ENCODE results near the gene OR1F1. TPM values are rescaled to one million over a fixed set of nuclear protein-coding genes. Genes with fewer than 3 reads are reported as not detected.

Gene OR1F1
- total RNA-seq, 4 donors from 2014 or later, result not detected

DNA sequence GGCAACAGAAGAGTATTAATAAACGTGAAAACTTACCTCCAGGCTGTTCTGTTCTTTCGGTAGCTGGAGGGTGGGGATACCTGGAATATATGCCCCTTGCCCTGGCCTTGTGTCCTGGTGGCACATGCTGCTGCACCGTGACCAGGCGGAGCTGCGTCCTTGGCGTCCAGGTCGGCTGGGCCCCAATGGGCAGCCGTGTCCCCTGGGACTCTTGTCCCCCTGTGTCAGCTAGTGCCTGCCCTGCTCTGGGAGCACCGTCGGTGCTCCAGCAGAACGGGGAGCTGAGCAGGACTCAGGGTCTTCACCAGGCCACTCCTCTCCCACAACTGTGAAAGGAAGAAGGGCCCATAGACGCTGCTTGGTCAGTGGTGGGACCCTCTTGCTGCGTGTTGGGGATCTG lies 45.2 kb upstream of the OR1F1 start:
- TF ChIP-seq, protein P1, sequence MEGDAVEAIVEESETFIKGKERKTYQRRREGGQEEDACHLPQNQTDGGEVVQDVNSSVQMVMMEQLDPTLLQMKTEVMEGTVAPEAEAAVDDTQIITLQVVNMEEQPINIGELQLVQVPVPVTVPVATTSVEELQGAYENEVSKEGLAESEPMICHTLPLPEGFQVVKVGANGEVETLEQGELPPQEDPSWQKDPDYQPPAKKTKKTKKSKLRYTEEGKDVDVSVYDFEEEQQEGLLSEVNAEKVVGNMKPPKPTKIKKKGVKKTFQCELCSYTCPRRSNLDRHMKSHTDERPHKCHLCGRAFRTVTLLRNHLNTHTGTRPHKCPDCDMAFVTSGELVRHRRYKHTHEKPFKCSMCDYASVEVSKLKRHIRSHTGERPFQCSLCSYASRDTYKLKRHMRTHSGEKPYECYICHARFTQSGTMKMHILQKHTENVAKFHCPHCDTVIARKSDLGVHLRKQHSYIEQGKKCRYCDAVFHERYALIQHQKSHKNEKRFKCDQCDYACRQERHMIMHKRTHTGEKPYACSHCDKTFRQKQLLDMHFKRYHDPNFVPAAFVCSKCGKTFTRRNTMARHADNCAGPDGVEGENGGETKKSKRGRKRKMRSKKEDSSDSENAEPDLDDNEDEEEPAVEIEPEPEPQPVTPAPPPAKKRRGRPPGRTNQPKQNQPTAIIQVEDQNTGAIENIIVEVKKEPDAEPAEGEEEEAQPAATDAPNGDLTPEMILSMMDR (IDR thresholded peaks at IDR 0.05; ENCODE audit: low read depth), result no peak

DNA sequence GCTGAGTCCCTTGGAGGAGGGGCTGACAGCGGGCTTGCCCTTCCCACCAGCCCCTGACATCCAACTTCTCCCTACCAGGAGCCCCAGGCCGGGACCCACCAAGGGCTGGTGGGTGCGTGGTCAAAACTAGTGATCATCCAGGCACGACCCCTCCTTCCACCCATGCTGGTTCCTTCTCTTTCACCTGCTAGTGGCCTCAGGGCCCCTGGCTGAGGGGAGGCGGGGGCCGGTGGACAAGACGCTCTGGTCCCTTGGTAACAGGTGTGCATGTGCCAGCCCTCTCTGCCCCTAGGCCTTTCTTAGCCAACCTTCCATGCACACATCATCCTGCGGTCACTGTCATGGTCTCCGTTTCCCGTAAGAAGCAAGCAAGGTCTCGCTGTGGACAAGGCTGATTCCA lies 44.8 kb upstream of the OR1F1 start:
- TF ChIP-seq, protein P1 (IDR thresholded peaks at IDR 0.05; ENCODE audit: low read depth), result no peak

DNA sequence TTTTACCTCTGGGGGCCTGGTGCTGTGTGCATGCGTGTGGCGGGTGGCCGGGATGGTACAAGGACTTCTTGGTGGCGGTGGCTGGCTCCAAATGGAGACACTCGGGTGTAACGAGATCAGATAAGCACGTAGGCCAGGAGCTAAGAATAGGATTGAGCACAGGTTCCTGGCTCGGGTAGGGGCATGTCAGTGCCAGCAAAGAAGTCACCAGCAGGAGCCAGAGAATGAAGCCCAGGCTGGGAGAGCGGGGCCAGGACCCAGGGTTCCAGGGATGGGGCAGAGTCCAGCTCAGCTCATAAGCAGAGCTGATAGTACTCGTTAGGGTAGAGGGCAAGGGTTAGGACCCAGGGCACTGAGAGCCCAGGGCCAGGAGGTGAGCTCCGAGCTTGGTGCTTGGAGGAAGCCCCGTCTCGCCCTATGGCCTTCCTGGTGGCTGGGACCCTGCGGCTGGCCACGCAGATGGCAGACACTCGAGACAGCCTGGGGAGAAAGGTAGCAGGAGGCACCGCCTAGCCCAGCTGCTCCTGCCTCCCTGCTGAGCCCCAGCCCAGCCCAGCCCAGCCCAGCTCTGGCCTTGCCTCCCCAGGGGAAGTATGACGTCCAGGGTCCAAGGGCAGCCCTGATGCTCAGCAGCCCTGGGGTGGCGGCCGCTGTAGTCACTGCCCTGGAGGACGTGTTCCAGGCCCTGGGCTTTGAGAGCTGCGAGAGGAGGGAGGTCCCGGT lies 44.2 kb upstream of the OR1F1 start:
- TF ChIP-seq, protein P1 (IDR thresholded peaks at IDR 0.05; ENCODE audit: low read depth), result no peak

DNA sequence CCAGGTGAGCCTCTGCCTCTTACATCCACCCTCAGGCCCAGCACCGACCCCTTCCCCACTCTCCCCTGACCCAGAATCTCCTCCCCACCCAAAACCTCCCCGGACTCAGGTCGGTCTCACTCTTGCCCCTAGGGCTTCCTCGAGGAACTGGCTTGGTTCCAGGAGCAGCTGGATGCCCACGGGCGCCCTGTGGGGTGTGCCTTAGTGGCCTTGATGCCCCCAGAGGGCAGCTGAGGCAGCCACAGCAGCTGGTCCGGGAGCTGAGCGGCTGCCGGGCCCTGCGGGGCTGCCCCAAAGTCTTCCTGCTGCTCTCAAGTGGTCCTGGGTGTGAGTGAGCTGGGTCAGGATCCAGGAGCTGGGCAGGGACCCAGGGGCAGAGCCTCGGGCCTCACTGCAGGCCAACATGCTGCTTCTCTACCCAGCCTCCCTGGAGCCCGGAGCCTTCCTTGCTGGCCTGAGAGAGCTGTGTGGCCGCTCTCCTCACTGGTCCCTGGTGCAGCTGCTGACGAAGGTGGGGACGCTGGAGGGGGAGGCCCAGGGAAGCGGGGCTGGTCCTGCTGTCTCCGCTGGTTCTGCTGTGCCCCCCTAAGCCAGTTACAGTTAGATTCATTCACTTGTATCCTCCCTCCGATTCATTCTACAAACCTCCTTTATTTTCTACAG lies 43.6 kb upstream of the OR1F1 start:
- TF ChIP-seq, protein P1 (IDR thresholded peaks at IDR 0.05; ENCODE audit: low read depth), result no peak

DNA sequence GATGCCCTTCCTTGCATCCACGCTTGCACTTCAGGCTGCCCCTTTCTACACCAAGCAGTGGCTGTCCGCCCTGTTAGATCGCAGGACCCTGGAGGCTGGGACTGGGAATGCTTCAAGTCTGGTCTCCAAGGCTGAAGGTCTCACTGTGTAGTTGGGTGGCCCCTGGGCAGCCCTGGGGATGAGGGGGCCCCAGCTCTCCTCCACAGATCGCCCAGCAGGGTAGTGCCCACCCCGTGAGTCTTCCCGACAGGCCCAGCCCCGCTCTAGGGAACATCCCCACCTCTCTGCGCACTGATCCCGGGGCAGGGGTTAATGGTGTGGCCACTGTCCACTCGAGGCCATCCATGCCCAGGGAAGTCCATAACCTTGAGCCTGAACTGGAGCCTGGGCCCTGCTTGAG lies 42.9 kb upstream of the OR1F1 start:
- TF ChIP-seq, protein P1 (IDR thresholded peaks at IDR 0.05; ENCODE audit: low read depth), result no peak

DNA sequence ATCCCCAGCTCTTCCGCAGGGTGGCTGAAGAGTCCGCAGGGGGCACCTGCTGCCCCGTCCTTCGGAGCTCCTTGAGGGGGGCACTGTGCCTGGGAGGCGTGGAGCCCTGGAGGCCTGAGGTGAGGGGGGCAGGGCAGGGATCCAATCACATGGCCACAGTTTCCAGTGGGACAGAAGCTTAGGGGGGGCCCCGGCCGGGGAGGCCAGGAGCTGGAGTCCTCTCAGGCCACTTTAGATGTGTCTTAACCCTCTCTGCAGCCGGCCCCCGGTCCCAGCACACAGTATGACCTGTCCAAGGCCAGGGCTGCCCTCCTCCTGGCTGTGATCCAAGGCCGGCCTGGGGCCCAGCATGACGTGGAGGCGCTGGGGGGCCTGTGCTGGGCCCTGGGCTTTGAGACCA lies 42.3 kb upstream of the OR1F1 start:
- TF ChIP-seq, protein P1 (IDR thresholded peaks at IDR 0.05; ENCODE audit: low read depth), result no peak

DNA sequence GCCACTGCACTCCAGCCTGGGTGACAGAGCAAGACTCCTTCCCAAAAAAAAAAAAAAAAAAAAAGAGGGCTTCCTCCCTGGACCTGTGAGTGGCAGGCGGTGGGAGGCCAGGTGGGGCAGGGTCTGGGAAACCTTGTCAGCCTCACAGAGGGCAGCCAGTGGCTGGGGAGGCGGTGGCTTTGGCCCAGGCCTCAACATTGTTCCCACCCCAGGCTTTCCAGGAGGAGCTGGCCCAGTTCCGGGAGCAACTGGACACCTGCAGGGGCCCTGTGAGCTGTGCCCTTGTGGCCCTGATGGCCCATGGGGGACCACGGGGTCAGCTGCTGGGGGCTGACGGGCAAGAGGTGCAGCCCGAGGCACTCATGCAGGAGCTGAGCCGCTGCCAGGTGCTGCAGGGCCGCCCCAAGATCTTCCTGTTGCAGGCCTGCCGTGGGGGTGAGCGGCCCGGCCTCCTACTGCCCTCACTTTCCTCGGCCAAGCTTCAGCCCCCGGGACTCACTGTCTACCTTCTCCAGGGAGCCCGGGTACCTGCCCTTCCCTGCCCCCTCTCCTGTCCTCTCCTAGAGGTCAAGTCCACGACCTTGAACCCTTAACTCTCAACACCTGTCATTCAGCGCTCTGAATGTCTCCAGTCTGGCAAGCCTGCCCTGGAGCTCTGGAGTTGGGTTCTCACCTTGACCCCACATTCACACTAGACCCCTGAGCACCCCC lies 40.8 kb upstream of the OR1F1 start:
- TF ChIP-seq, protein P1 (IDR thresholded peaks at IDR 0.05; ENCODE audit: low read depth), result no peak
